GM13976 (cell line): ENCODE results near the gene LAD1.

Experiments used
- DNase-seq: peaks from one replicate; pipeline ENCODE4 v3.0.0; 2012; ENCODE audit warnings: low spot score
- CTCF ChIP-seq: IDR thresholded peaks from 2 replicates; pipeline ENCODE4 v1.5.1; 2012; ENCODE audit warnings: borderline replicate concordance, mild to moderate bottlenecking; ENCODE audit not compliant: insufficient read depth; ENCODE audit errors: extremely low read depth, missing control alignments, control extremely low read depth
- in situ Hi-C: fragments of 300-500 bp; cut with MboI; formaldehyde crosslinking; loops from one replicate; pipeline ENCODE4 v1.12.0; 2022; ENCODE audit warnings: low sequenced_read_pairs, mixed read lengths, inconsistent platforms; ENCODE audit not compliant: unreplicated experiment

Gene LAD1

GRCh38 chr1:201409440-201409839, 10.3 kb upstream of the LAD1 start:
- in situ Hi-C loops: no loop called here
- DNase-seq: no peak

GRCh38 chr1:201408834-201409200, 9.7 kb upstream of the LAD1 start:
- in situ Hi-C loops: no loop called here
- TF ChIP-seq CTCF: no peak
- DNase-seq: no peak

More at GRCh38 chr1:201409440-201409839, 10.3 kb upstream of the LAD1 start:
- no peak for TF ChIP-seq CTCF

GRCh38 chr1:201408176-201408833, 9.2 kb upstream of the LAD1 start:
- TF ChIP-seq CTCF: peak; percentile 93
- peak; percentile 88 for DNase-seq
- in situ Hi-C loops: no loop called here

- no peak for TF ChIP-seq CTCF
- DNase-seq: no peak
- in situ Hi-C loops: no loop called here
These were observed 7.8 kb upstream of the LAD1 start for GRCh38 chr1:201406831-201407406.

- no peak for TF ChIP-seq CTCF
- no peak for DNase-seq
- in situ Hi-C loops: no loop called here
These were observed 6.3 kb upstream of the LAD1 start for GRCh38 chr1:201405484-201405831.

GRCh38 chr1:201404722-201405483, 5.8 kb upstream of the LAD1 start:
- no peak for DNase-seq
- no peak for TF ChIP-seq CTCF
- in situ Hi-C loops: no loop called here

- in situ Hi-C loops: no loop called here
- DNase-seq: no peak
- TF ChIP-seq CTCF: no peak
These were observed 4.9 kb upstream of the LAD1 start for GRCh38 chr1:201404055-201404454.
